Testis (tissue), 3 donors: Measurements from ENCODE around the gene TCTN3. TPM values are rescaled to one million over a fixed set of nuclear protein-coding genes. Genes with fewer than 3 reads are reported as not detected.
"Not testable (repeated sequence)": the region's sequence is repeated elsewhere in the genome, so short reads cannot be mapped to it uniquely, and the experiment has no call there.

Experiments used
- DNase-seq: peaks from one replicate; pipeline ENCODE4 v3.0.0-alpha.2; 2019
- H3K27ac ChIP-seq, 2 donors: fragments of 200-600 bp; sonication (generic); one replicate each; pipeline ENCODE4 v1.5.1; 2019
- H3K27me3 ChIP-seq: fragments of 200-600 bp; sonication (generic); one replicate; pipeline ENCODE4 v1.5.1; 2019
- H3K36me3 ChIP-seq: fragments of 200-600 bp; sonication (generic); one replicate; pipeline ENCODE4 v1.5.1; 2017; ENCODE audit warnings: low read depth; ENCODE audit errors: missing control alignments
- H3K4me1 ChIP-seq: fragments of 200-600 bp; sonication (generic); one replicate; pipeline ENCODE4 v1.5.1; 2019
- H3K4me3 ChIP-seq, 2 donors: fragments of 200-600 bp; sonication (generic); one replicate each; pipeline ENCODE4 v1.5.1; 2017 to 2019
- H3K9me3 ChIP-seq: fragments of 200-600 bp; sonication (generic); one replicate; pipeline ENCODE4 v1.5.1; 2017
- CTCF ChIP-seq, 3 experiments: fragments of 450-650 bp in 2 of 3; fragments of 200-600 bp in 1 of 3; sonication (generic) in 1 of 3; IDR thresholded peaks; one replicate each; pipeline ENCODE4 v1.5.1; 2016 to 2019; ENCODE audit warnings: antibody characterized with exemption in 3 of 3, mild to moderate bottlenecking in 2 of 3, moderate library complexity in 1 of 3
- POLR2A ChIP-seq: fragments of 450-650 bp; IDR thresholded peaks from one replicate; pipeline ENCODE4 v1.6.1; 2017; ENCODE audit warnings: antibody characterized with exemption, mild to moderate bottlenecking, moderate library complexity
- WGBS, 2 donors: methylation state at CpG; one replicate each; pipeline ENCODE4 v1.1.5; 2018; 5-methylcytosine and 5-hydroxymethylcytosine counted together
- intact Hi-C: fragments of 100-400 bp; cut with DNase I; formaldehyde crosslinking; loops from one replicate; pipeline ENCODE4 v1.15.1; 2023; ENCODE audit warnings: low total_unique reads
- polyA plus RNA-seq: library from polyadenylated mRNA; stranded (reverse); fragments of 350-450 nt; fragmentation: Illumina TruSeq; extraction: RNeasy Lipid Tissue Mini Kit (QIAGEN cat#74804); gene quantifications from one replicate; pipeline ENCODE4 v1.2.3, GENCODE V29; 2014; ENCODE audit warnings: low read depth, low replicate concordance; ENCODE audit not compliant: insufficient read depth
- total RNA-seq, 2 donors: library from RNA; depleted of rRNA; stranded (reverse); fragments of >200 nt; gene quantifications; one replicate each; pipeline ENCODE4 v1.2.3, GENCODE V29; 2016

The TCTN3 gene
- total and polyA plus RNA-seq, 3 donors from 2014 or later: 29.3 to 44.6 (median 29.7) TPM

GRCh38 chr10:95688648-95689047, 5.1 kb downstream of the TCTN3 start:
- Histone ChIP-seq H3K9me3 (no peaks in the 10 kb centered on the region), H3K27me3 (no peaks in the 10 kb centered on the region), H3K27ac (no peak overlapping the region), H3K36me3 (no peaks in the 10 kb centered on the region), H3K4me1 (no peaks in the 10 kb centered on the region), H3K4me3 (no peak overlapping the region)
- no peak for DNase-seq
- intact Hi-C loops: no loop called here
- TF ChIP-seq POLR2A: no peak
- no peak for TF ChIP-seq CTCF (IDR thresholded peaks at IDR 0.05)
- 59 to 75% methylated on average over 2 of the region's 2 CpGs for WGBS, 2 donors

- no peak for DNase-seq
- no peaks in the 10 kb centered on the region for H3K36me3 ChIP-seq
- no peaks in the 10 kb centered on the region for H3K9me3 ChIP-seq
- no peak overlapping the region for H3K27ac ChIP-seq
- TF ChIP-seq POLR2A: no peak
- no peak for TF ChIP-seq CTCF (IDR thresholded peaks at IDR 0.05)
- intact Hi-C loops: no loop called here
- no peak overlapping the region for H3K4me3 ChIP-seq
- H3K4me1 ChIP-seq: no peaks in the 10 kb centered on the region
- H3K27me3 ChIP-seq: no peaks in the 10 kb centered on the region
Measured at GRCh38 chr10:95683966-95684365, 9.8 kb downstream of the TCTN3 start.

GRCh38 chr10:95675403-95676116, 18.2 kb downstream of the TCTN3 start:
- DNase-seq: no peak
- H3K36me3 ChIP-seq: no peaks in the 10 kb centered on the region
- intact Hi-C loops: no loop called here

GRCh38 chr10:95674643-95675042, 19.1 kb downstream of the TCTN3 start:
- no peak for DNase-seq
- H3K4me3 ChIP-seq: no peak overlapping the region
- no peaks in the 10 kb centered on the region for H3K9me3 ChIP-seq
- H3K27ac ChIP-seq: no peak overlapping the region
- H3K36me3 ChIP-seq: no peaks in the 10 kb centered on the region
- 98% methylated on average over 1 of the region's 1 CpG for WGBS, 2 donors
- no peaks in the 10 kb centered on the region for H3K4me1 ChIP-seq
- no peaks in the 10 kb centered on the region for H3K27me3 ChIP-seq
- TF ChIP-seq POLR2A: no peak
- no peak for TF ChIP-seq CTCF (IDR thresholded peaks at IDR 0.05)
- intact Hi-C loops: no loop called here

More at GRCh38 chr10:95675403-95676116, 18.2 kb downstream of the TCTN3 start:
- Histone ChIP-seq H3K4me1 (no peaks in the 10 kb centered on the region), H3K27ac (no peak overlapping the region), H3K4me3 (no peak overlapping the region), H3K9me3 (no peaks in the 10 kb centered on the region), H3K27me3 (no peaks in the 10 kb centered on the region)
- 87 to 93% methylated on average over 1 of the region's 1 CpG for WGBS, 2 donors
- TF ChIP-seq CTCF (IDR thresholded peaks at IDR 0.05) (no peak), POLR2A (no peak)

GRCh38 chr10:95672641-95673040, 21.1 kb downstream of the TCTN3 start:
- H3K4me1 ChIP-seq, DNase-seq, H3K9me3 ChIP-seq, H3K27ac ChIP-seq, intact Hi-C loops, H3K4me3 ChIP-seq, H3K27me3 ChIP-seq, H3K36me3 ChIP-seq: not testable (repeated sequence)
- 93% methylated on average over 7 of the region's 7 CpGs for WGBS, 2 donors
